ENCODE results near the gene CDIPT.
A peak's percentile ranks its signal among the peaks of the same experiment; 100 is the strongest.
"Not testable (repeated sequence)": the region's sequence is repeated elsewhere in the genome, so short reads cannot be mapped to it uniquely, and the experiment has no call there.

CDIPT gene

DNA sequence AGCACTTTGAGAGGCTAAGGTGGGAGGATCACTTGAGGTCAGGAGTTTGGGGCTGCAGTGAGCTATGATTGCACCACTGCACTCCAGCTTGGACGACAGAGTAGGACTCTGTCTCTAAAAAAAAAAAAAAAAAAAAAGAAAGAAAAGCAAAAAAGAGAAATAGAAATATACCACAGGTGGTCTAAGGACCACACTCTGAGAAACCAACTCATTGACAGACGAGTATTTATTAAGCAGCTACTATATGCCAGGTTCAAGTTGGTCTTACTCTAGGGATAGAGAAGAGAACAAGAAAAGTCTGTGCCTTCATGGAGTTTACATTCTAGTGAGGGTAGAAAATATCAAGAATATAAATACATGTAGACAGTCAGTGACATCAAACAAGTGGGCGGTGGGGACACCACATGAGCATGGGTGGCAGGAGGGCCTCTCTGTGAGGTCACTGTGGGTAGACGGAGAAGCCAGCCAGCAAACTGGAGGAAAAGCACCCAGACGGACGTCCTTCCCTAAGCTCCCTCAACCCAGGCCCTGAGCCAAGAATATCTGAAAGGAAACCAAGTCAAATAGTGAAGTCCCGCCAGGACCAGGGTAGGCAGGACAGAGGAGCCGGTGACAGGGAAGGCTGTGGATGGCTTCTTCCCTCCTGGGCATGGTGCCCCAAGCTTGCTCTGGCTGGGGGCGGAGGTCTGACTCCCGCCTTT is 4.7 kb downstream of the CDIPT start:
- no peak for DNase-seq

DNA sequence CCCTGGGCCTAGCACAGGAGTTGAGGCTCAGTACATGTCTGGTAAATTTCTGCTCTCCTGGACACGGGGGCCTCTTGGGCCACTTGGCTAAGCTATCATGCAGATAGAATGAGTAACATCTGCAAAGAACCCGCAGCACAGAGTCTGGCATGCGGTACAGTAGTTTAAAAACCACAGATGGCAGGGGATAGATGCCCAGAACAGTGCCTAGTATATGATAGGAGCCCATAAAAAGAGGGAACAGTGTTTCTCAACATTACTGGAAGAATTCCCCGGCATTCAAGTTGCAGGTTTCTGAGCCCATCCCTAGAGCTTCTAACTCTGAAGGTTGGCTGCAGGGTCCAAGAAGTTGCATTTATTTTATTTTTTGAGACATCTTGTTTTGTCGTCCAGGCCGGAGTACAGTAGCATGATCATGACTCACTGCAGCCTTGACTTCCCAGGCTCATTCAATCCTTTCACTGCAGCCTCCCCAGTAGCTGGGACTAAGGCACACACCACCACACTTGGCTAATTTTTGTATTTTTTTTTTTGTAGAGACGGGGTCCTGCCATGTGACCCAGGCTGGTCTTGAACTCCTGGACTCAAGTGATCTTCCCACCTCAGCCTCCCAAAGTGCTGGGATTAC is 5.8 kb downstream of the CDIPT start:
- DNase-seq: peak; percentile 65

DNA sequence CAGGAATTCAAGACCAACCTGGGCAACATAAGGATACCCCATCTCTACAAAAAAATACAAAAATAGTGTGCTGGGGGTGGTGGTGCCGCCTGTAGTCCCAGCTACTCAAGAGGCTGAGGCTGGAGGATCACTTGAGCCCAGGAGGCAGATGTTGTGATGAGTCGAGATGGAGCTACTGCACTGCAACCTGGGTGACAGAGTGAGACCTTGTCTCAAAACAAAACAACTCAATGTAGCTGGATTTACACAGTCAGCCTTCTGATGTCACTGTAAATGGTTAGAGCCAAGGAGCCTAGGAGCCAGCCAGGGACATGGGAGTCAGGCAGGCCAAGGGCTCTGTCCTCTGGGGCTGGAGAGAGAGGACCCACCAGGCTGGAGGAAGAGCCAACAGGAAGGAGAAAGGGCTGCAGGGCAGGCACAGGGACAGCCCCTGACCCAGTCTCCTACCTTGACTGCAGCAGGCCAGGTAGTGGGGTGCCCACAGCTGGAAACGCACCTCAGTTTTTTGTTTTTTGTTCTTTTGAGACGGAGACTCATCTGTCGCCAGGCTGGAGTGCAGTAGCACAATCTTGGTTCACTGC is 8.4 kb downstream of the CDIPT start:
- no peak for DNase-seq

DNA sequence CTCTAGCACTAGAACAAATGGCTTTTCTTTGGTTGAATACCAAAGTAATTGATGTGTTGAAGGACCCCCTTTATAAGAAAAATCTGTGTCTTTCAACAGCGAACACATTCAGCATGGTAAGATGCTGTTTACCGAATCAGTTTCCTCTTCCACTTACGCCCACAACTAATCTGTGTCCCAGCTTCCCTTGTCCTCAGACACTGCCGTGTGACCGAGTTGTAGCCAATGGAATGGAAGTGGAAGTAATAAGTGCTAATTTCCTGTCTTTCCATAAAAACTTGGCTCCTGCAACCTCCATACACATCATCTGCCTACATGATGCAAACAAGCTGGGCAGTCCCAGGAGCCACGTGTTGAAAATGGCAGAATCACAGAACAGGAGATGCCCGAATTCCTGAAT is 10.4 kb downstream of the CDIPT start:
- DNase-seq: peak; percentile 69

DNA sequence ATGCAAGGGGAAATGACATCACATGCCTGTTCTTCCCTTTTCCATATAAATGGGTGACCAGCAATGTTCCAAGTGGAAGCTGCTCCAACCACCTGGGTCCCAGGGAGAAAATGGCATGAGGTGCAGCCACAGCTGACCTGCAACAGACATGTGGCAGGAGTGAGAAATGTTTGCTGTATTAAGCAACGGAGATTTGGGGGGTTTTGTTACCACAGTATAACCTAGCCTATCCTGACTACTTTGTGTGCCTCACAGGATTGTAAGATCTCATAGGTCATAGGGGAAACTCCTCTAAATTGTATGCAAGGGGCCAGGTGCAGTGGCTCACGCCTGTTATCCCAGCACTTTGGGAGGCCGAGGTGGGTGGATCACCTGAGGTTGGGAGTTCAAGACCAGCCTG is 12.0 kb downstream of the CDIPT start:
- no peak for DNase-seq

DNA sequence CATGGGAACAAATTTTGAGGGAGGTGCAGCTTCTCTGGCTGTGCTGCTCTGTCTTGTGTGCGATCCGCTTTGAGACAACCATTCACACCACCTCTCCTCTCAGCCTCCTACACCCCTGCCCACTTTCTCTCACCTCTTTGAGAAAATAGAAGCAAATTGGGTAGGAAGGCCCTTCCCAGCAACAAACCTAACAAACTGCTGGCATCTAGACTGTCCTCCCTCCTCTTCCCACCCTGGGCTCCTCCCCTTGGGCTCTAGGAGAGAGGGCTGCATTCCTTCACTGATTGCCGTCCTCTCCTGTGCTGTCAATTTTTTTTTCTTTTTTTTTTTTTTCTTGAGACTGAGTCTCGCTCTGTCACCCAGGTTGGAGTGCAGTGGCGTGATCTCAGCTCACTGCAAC is 13.5 kb downstream of the CDIPT start:
- no peak for DNase-seq

DNA sequence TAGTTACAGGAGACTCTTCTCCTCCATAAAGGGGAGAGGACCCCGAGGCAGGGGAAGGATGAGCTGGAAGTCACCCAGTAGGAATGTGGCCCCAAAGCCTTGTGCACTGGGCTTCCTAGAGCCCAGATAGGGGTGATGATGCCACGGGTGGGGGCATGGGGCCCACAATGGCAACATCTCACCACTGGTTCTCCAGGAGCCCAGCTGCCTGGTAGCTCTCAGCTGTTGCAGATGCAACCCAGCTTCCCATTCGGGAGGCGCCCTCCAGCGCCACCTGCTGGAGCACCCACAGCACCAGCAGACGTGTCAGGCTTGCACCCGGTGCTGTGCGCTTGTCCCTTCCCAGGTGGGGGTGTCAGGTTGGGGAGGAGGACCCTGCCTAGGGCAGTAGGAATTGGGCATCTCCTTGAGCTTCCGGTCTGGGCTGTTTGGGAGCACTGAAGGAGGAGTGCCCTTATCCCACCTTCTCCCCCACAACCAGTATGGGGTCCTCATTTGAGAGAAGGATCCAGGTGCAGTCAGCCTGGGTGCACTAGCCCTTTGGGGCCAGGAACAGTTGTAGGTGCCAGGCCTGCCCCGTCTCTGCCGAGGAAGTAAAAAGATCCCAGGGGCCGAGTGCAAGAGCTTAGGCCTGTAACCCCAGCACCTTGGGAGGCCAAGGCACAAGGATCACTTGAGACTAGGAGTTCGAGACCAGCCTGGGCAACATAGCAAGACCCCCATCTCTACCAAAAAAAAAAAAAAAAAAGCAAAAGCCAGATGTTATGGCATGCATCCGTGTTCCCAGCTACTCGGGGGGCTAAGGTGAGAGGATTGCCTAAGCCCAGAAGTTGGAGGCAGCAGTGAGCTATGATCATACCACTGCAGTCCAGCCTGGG is 14.4 kb downstream of the CDIPT start:
- DNase-seq: peak; percentile 47

DNA sequence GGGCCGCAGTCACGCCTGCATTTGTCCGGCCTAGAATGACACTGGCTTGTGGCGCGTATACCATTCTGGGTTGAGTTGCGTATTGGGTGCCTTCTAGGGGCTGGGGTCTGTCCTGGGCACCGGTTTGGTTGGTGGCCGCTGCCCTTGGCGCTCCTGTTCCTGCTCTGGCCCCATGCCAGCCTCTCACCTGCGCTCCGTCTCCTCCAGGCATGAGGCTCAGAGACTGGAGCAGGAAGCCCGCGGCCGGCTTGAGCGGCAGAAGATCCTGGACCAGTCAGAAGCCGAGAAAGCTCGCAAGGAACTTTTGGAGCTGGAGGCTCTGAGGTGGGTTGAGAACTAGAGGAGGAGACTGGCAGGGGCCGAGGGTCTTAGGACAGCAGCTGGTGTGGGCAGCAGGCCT is 17.4 kb downstream of the CDIPT start:
- no peak for DNase-seq

DNA sequence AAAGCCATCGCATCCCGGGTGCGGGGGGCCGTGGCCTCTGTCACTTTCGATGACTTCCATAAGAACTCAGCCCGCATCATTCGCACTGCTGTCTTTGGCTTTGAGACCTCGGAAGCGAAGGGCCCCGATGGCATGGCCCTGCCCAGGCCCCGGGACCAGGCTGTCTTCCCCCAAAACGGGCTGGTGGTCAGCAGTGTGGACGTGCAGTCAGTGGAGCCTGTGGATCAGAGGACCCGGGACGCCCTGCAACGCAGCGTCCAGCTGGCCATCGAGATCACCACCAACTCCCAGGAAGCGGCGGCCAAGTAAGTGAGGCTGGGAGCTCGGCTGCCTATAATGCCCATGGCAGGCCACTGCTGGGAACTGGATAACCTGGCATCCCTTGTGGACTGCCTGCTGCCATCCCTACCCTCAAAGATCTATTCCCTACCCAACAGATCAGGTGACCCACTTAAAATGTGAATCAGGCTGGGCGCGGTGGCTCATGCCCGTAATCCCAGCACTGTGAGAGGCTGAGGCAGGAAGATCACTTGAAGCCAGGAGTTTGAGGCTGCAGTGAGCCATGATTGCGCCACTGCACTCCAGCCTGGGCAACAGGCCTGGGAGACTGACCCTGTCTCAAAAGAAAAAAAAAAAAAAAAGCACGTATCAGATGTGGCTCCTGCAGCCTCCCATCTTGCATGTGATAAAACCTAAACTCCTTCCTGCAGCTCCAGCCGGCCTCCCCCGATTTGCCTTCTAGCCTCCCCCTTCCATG is 18.3 kb downstream of the CDIPT start:
- no peak for DNase-seq

DNA sequence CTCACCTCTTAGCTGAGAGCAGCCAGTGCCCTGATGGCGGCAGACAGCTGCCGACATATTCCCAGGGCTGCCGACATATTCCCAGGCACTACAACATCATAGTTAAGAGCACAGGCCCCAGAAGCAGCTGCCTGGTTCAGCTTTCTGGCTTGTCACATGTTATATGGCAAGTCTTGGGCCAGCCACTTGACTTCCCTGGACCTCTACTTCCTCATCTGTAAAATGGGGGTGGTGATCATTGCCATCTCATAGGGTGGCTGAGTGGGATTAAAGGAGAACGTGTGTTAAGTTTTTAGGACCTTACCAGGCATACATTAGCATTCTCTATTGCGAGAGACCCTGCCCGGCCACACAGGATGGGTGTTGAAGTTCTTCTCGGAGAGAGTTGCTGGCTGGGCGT is 19.1 kb downstream of the CDIPT start:
- DNase-seq: no peak

DNA sequence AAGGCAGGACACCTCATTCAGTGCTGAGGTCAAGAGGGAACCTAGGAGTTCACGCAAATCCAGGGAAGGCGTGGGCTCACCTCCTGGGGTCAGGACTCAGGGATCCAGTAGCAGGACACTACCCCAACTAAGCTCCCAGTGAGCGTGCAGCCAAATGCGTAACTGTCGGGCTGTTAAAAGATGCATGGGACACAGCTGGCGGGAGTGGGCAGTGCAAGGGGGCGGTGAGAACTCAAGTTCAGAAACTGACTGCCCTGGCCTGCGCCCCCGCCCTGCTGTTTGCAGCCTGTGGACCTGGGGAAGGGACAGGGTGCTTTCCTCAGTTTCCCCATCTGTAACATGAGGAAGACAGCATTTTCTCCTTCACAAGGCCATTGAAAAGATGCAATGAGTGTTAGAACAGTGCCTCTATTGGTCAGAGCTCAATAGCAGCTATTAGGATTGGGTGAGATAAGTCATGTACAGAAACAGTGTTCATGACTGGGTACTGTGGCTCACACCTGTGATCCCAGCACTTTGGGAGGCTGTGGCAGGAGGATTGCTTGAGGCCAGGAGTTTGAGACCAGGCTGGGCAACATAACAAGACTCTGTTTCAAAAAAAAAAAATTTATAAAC is 20.2 kb downstream of the CDIPT start:
- DNase-seq: no peak

DNA sequence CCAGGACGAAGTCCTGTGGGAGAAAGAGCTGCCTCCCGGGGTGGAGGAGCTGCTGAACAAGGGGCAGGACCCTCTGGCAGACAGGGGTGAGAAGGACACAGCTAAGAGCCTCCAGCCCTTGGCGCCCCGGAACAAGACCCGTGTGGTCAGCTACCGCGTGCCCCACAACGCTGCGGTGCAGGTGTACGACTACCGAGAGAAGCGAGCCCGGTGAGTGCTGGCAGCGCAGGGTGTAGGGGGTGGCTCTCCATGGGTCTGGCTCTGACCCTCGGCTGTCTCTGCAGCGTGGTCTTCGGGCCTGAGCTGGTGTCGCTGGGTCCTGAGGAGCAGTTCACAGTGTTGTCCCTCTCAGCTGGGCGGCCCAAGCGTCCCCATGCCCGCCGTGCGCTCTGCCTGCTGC is 21.4 kb downstream of the CDIPT start:
- no peak for DNase-seq

DNA sequence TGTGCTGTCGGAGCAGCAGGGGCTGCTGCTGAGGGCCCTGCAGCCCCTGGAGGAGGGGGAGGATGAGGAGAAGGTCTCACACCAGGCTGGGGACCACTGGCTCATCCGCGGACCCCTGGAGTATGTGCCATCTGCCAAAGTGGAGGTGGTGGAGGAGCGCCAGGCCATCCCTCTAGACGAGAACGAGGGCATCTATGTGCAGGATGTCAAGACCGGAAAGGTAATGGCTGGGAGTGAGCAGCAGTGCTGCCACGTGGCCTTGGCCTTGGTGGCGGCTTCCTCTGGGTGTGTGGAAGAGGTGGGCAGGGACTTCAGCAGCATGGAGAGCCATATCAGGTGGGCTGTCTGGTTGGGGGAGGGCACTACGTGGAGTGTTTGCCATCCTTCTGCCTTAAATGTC is 22.8 kb downstream of the CDIPT start:
- no peak for DNase-seq

DNA sequence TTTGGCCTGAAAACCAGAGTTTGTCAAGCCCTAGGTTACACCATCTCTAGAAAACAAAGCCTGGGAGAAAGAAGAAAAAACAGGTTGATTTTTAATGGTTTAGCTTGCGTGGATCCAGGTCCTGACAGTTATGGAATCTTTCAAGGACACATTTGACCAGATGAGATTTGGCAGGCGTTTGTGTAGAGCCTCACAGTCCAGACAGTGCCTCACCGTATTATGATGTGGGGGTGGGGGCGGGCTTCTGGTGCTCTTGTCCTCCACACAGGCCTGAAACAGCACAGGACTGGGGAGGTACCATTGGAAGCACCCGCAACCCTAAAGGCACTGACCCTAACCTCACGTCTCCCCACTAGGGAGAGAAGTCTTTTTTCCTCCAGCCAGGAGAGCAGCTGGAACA is 23.2 kb downstream of the CDIPT start:
- DNase-seq: no peak

DNA sequence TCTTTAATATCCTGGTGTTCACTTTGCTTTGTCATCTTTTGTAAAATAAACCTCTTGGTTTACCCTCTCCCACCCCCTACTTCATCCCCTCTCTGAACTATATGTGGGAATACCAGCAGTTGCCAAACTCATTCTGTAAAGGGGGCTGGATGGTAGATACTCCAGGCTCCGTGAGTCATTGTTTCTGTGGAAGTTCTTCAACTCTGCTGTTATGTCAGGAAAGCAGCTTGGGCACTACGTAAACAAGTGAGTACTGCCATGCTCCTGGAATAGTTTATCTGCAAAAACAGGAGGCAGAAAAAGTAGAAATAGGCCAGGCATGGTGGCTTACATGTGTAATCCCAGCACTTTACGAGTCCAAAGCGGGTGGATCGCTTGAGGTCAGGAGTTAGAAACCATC is 25.2 kb downstream of the CDIPT start:
- DNase-seq: no peak

DNA sequence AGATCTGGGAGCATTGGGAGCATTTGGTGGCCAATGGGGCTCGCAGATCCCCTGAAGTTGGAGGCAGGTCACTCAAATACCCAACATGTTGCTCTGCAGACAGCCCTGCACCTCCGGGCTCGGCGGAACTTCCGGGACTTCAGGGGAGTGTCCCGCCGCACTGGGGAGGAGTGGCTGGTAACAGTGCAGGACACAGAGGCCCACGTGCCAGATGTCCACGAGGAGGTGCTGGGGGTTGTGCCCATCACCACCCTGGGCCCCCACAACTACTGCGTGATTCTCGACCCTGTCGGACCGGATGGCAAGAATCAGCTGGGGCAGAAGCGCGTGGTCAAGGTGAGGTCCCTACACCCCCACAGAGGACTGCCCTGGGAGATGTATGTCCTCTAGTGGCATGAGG is 26.4 kb downstream of the CDIPT start:
- DNase-seq: no peak

DNA sequence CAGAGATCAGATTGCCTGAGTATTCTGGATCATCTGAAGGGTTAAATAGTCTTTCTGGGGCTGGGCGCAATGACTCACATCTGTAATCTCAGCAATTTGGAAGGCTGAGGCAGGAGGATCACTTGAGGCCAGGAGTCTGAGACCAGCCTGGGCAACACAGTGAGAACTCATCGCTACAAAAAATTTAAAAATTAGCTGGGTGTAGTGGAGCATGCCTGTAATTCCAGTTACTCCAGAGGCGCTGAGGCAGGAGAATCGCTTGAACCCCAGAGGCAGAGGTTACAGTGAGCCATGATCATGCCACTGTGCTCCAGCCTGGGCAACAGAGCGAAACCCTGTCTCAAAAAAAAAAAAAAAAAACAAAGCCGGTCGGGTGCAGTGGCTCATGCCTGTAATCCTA is 27.1 kb downstream of the CDIPT start:
- DNase-seq: no peak

DNA sequence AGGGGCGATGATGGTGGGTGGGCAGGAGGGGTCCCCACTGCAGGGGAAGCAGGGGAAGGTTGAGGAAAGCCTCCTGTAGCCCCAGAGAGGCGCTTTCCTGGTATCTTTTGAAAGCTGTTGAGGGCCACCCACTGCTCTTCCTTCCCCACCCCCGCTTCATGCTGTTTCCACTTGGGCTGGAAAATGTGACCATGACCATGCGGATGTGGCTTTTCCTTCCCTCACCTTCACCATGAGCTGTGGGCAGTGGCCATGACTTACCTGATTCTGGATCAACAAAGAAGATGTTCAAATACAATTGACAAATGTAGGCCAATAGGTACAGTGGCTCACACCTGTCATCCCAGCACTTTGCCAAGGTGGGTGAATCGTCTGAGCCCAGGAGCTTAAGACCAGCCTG is 28.9 kb downstream of the CDIPT start:
- no peak for DNase-seq

DNA sequence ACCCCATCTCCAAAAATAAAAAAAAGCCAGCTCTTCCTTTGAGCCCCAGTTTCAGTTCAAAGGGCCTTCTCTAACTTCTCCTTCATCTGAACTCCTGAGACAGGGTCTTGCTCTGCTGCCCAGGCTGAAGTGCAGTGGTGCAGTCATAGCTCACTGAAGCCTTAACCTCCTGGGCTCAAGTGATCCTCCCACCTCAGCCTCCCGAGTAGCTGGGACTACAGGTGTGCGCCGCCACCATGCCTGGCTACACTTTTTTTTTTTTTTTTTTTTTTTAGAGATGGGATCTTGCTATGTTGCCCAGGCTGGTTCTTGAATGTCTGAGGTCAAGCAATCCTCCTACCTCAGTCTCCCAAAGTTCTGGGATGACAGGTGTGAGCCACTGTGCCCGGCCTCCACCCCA is 29.8 kb downstream of the CDIPT start:
- DNase-seq: not testable (repeated sequence)

DNA sequence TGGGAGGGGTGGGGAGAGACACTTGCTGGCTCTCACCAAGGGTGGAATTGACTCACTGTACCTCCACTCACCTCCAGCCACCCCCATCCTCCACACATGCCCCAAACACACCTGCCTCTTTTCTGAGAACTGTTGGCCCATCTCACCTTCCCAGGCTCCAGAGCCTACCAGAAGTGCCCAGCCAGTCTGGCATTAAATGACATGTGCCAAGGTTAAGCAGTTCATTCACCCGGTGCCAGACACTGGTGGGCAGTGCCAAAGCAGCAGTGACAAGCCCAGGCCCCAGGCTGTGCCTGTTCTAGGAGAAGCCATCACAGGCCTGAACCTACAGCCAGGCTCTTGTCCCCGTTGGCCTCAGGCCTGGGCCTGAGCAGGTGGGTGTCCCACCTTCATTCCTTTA is 31.5 kb downstream of the CDIPT start:
- DNase-seq: no peak

DNA sequence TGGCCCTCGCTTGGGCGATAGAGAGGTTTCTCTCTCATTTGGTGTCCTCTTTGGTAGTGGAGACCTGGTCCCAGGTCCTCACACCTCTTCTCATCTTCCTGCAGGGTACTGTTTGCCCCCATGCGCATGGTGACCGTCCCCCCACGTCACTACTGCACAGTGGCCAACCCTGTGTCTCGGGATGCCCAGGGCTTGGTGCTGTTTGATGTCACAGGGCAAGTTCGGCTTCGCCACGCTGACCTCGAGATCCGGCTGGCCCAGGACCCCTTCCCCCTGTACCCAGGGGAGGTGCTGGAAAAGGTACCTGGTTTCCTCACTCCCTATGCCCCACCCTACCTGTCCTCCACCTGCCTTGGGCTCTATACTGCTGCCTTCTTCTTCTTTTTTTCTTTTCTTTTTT is 32.3 kb downstream of the CDIPT start:
- DNase-seq: no peak

DNA sequence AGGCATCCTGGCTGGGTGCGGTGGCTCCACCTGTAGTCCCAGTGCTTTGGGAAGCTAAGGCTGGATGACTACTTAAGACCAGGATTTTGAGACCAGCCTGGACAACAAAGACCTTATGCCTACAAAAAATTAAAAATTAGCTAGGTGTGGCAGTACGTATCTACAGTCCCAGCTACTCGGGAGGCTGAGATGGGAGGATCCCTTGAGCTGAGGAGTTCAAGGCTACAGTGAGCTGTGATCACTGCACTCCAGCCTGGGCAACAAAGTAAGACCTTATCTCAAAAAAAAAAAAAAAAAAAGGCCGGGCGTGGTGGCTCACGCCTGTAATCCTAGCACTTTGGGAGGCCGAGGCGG is 36.7 kb downstream of the CDIPT start:
- no peak for DNase-seq

Measured in fibroblast of skin of abdomen (primary cell).